ENCODE data around the gene PTGIS.

PTGIS gene

DNA sequence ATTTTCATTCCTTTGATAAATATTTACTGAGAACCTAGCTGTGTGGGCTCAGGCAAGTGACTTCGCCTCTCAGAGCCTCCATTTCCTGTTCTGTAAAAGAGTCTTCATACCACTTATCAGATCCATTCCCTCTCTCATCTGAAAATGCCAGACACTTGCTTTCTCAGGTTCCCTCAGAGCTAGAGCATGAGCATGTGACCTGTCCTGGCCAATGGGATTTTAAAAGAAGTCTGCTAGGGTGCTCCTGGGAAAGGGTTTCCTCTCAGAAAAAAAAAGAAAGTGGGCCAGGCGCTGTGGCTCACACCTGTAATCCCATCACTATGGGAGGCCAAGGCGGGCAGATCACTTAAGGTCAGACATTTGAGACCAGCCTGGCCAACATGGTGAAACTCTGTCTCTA is 90.7 kb downstream of the PTGIS start:
- TF ChIP-seq NFIC (IDR thresholded peaks at IDR 0.05), result no peak
- TF ChIP-seq, protein P1, sequence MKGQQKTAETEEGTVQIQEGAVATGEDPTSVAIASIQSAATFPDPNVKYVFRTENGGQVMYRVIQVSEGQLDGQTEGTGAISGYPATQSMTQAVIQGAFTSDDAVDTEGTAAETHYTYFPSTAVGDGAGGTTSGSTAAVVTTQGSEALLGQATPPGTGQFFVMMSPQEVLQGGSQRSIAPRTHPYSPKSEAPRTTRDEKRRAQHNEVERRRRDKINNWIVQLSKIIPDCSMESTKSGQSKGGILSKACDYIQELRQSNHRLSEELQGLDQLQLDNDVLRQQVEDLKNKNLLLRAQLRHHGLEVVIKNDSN (IDR thresholded peaks at IDR 0.05), result peak; percentile 58

GRCh38 chr20:49476016-49476355 is 92.0 kb downstream of the PTGIS start:
- TF ChIP-seq MAX (IDR thresholded peaks at IDR 0.05) (no peak), YY1 (IDR thresholded peaks at IDR 0.05; ENCODE audit: low read depth) (no peak), TCF12 (IDR thresholded peaks at IDR 0.05; ENCODE audit: low read depth) (no peak), FOXM1 (IDR thresholded peaks at IDR 0.05; ENCODE audit: borderline replicate concordance, low read depth) (no peak)

DNA sequence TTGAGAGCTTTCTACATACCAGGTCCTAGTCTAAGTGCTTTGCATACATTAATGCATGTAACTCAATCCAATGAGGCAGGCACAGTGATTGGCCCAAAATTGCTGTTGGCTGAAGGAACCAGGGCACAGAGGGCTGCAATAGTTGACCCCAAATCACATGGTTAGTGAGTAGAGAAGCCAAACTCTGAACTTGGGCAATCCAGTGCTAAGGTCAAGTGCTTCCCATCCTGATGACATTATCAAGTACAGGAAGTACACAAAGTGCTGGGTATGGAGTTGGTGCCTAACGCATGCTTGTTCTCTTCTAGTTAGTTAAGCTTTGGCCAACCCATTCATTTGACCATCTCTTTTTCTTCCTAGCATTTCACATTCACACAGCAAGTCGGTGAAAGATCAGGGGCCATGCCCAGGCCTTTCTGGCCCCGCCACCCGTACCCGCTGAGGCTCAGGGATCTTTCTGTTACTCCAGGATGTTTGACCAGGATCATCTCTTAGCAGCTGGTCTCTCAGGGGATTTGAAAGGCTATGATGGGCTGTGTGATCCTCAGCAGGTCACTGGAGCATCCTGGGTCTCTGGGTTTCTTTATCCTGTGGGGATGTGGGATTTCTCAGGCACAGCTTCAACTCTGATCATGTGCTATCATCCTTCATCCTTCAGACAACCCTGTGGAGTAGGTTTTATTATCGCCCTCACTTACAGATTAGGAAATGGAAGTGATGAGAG is 92.5 kb downstream of the PTGIS start:
- TF ChIP-seq NFIC (IDR thresholded peaks at IDR 0.05) (no peak), CEBPB (IDR thresholded peaks at IDR 0.05) (no peak), EP300 (IDR thresholded peaks at IDR 0.05; ENCODE audit: borderline replicate concordance) (no peak), MAX (IDR thresholded peaks at IDR 0.05) (no peak)
- TF ChIP-seq, protein P1 (IDR thresholded peaks at IDR 0.05), result no peak
- TF ChIP-seq, protein P2, sequence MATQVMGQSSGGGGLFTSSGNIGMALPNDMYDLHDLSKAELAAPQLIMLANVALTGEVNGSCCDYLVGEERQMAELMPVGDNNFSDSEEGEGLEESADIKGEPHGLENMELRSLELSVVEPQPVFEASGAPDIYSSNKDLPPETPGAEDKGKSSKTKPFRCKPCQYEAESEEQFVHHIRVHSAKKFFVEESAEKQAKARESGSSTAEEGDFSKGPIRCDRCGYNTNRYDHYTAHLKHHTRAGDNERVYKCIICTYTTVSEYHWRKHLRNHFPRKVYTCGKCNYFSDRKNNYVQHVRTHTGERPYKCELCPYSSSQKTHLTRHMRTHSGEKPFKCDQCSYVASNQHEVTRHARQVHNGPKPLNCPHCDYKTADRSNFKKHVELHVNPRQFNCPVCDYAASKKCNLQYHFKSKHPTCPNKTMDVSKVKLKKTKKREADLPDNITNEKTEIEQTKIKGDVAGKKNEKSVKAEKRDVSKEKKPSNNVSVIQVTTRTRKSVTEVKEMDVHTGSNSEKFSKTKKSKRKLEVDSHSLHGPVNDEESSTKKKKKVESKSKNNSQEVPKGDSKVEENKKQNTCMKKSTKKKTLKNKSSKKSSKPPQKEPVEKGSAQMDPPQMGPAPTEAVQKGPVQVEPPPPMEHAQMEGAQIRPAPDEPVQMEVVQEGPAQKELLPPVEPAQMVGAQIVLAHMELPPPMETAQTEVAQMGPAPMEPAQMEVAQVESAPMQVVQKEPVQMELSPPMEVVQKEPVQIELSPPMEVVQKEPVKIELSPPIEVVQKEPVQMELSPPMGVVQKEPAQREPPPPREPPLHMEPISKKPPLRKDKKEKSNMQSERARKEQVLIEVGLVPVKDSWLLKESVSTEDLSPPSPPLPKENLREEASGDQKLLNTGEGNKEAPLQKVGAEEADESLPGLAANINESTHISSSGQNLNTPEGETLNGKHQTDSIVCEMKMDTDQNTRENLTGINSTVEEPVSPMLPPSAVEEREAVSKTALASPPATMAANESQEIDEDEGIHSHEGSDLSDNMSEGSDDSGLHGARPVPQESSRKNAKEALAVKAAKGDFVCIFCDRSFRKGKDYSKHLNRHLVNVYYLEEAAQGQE (IDR thresholded peaks at IDR 0.05; ENCODE audit: low read depth), result no peak

- TF ChIP-seq NFIC (IDR thresholded peaks at IDR 0.05) (no peak), EP300 (IDR thresholded peaks at IDR 0.05; ENCODE audit: borderline replicate concordance) (no peak), TAF1 (IDR thresholded peaks at IDR 0.05; ENCODE audit: low read depth) (no peak), EGR1 (IDR thresholded peaks at IDR 0.05) (no peak), TEAD4 (IDR thresholded peaks at IDR 0.05) (no peak), TCF12 (IDR thresholded peaks at IDR 0.05; ENCODE audit: low read depth) (no peak), FOXM1 (IDR thresholded peaks at IDR 0.05; ENCODE audit: borderline replicate concordance, low read depth) (no peak), CREB1 (IDR thresholded peaks at IDR 0.05; ENCODE audit: low read depth) (no peak), MAX (IDR thresholded peaks at IDR 0.05) (no peak), ZBTB7A (IDR thresholded peaks at IDR 0.05; ENCODE audit: low read depth) (no peak), YY1 (IDR thresholded peaks at IDR 0.05; ENCODE audit: low read depth) (no peak)
- TF ChIP-seq, protein P2 (IDR thresholded peaks at IDR 0.05; ENCODE audit: low read depth), result no peak
Measured at GRCh38 chr20:49471397-49471796, 96.5 kb downstream of the PTGIS start.

DNA sequence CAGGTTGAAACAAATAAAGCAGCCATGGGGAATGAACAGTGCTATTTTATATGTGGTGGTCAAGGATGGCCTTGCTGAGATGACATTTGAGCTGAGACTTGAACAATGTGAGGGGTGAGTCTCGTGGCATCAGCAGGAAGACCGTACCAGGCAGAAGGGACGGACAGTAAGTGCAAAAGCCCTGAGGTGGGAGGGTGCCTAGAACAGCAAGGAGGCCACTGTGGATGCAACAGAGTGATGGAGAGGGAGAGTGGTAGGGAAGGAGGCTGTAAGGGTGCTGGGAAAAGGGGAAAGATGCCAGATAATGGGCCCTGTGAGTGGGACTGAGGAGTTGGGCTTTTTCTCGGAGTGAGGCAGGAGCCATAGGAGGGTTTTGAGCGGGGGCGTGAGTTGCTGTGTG is 97.0 kb downstream of the PTGIS start:
- TF ChIP-seq NFIC (IDR thresholded peaks at IDR 0.05), result no peak
- TF ChIP-seq, protein P2 (IDR thresholded peaks at IDR 0.05; ENCODE audit: low read depth), result no peak
- no peak for TF ChIP-seq CREB1 (IDR thresholded peaks at IDR 0.05; ENCODE audit: low read depth)
- no peak for TF ChIP-seq MAX (IDR thresholded peaks at IDR 0.05)
- TF ChIP-seq FOXM1 (IDR thresholded peaks at IDR 0.05; ENCODE audit: borderline replicate concordance, low read depth), result no peak
- TF ChIP-seq ZBTB7A (IDR thresholded peaks at IDR 0.05; ENCODE audit: low read depth), result no peak
- TF ChIP-seq TAF1 (IDR thresholded peaks at IDR 0.05; ENCODE audit: low read depth), result no peak
- no peak for TF ChIP-seq EGR1 (IDR thresholded peaks at IDR 0.05)
- TF ChIP-seq, protein P1 (IDR thresholded peaks at IDR 0.05), result no peak
- TF ChIP-seq YY1 (IDR thresholded peaks at IDR 0.05; ENCODE audit: low read depth), result no peak
- no peak for TF ChIP-seq RAD21 (IDR thresholded peaks at IDR 0.05; ENCODE audit: low read depth)
- TF ChIP-seq CEBPB (IDR thresholded peaks at IDR 0.05), result no peak

All from Ishikawa (cell line).